Liver (tissue), 9 donors: ENCODE results near the gene CTNNA1. TPM values are rescaled to one million over a fixed set of nuclear protein-coding genes. Genes with fewer than 3 reads are reported as not detected.

ENCODE experiments used
- DNase-seq: peaks from one replicate; pipeline ENCODE4 v3.0.0-alpha.2; 2017; ENCODE audit warnings: low spot score
- H3K27ac ChIP-seq, 2 donors: one replicate each; pipeline ENCODE4 v1.7.0; 2013; ENCODE audit warnings: inconsistent platforms in 2 of 2, low read length in 2 of 2, control low read depth in 1 of 2, low read depth in 1 of 2, mild to moderate bottlenecking in 1 of 2
- H3K27me3 ChIP-seq, 4 donors: one replicate each; pipeline versions ENCODE4 v1.6.1 to v1.7.0; 2013; ENCODE audit warnings: low read length in 3 of 4, inconsistent platforms in 1 of 4, mild to moderate bottlenecking in 1 of 4, moderate library complexity in 1 of 4; ENCODE audit not compliant: control insufficient read depth in 4 of 4, insufficient read depth in 4 of 4
- H3K36me3 ChIP-seq, 4 donors: one replicate each; pipeline versions ENCODE4 v1.6.1 to v1.7.0; 2013; ENCODE audit warnings: low read length in 3 of 4, mild to moderate bottlenecking in 3 of 4, low read depth in 1 of 4, moderate library complexity in 1 of 4; ENCODE audit not compliant: control insufficient read depth in 4 of 4, insufficient read depth in 3 of 4
- H3K4me1 ChIP-seq, 4 donors: one replicate each; pipeline versions ENCODE4 v1.6.1 to v1.7.0; 2013; ENCODE audit warnings: low read length in 3 of 4, mild to moderate bottlenecking in 3 of 4, moderate library complexity in 1 of 4; ENCODE audit not compliant: control insufficient read depth in 4 of 4, insufficient read depth in 4 of 4
- H3K4me3 ChIP-seq, 3 donors: one replicate each; pipeline versions ENCODE4 v1.6.1 to v1.7.0; 2013; ENCODE audit warnings: low read length in 3 of 3, control low read depth in 1 of 3, low read depth in 1 of 3, mild to moderate bottlenecking in 1 of 3
- H3K9ac ChIP-seq, 2 donors: one replicate each; pipeline ENCODE4 v1.7.0; 2013; ENCODE audit warnings: low read length in 2 of 2, mild to moderate bottlenecking in 2 of 2, moderate library complexity in 2 of 2, control low read depth in 1 of 2, low read depth in 1 of 2
- H3K9me3 ChIP-seq, 4 donors: one replicate each; pipeline versions ENCODE4 v1.6.1 to v1.7.0; 2013; ENCODE audit warnings: low read length in 3 of 4; ENCODE audit not compliant: control insufficient read depth in 4 of 4
- CTCF ChIP-seq: fragments of 150-350 bp; IDR thresholded peaks from 2 replicates; pipeline ENCODE4 v1.5.1; 2017; ENCODE audit warnings: improper control_type of control experiment, low read depth, low read length; ENCODE audit not compliant: missing input control
- EGR1 ChIP-seq, 2 donors: IDR thresholded peaks; 2 replicates each; pipeline ENCODE4 v1.6.1; 2016 to 2018; ENCODE audit warnings: antibody characterized with exemption in 2 of 2, low read depth in 2 of 2
- FOXA1 ChIP-seq: IDR thresholded peaks from 2 replicates; pipeline ENCODE4 v1.6.1; 2016; ENCODE audit warnings: antibody characterized with exemption
- FOXA2 ChIP-seq: IDR thresholded peaks from 2 replicates; pipeline ENCODE4 v1.6.1; 2016; ENCODE audit warnings: antibody characterized with exemption
- GABPA ChIP-seq, 2 donors: IDR thresholded peaks in 1 of 2; conservative IDR thresholded peaks in 1 of 2; 2 replicates each; pipeline ENCODE4 v1.6.1; 2016; ENCODE audit warnings: antibody characterized with exemption in 2 of 2, mild to moderate bottlenecking in 1 of 2, moderate library complexity in 1 of 2
- HNF4A ChIP-seq, 2 donors: conservative IDR thresholded peaks; 2 replicates each; pipeline ENCODE4 v1.6.1; 2016; ENCODE audit warnings: antibody characterized with exemption in 2 of 2, mild to moderate bottlenecking in 2 of 2
- HNF4G ChIP-seq: IDR thresholded peaks from 2 replicates; pipeline ENCODE4 v1.6.1; 2016; ENCODE audit warnings: antibody characterized with exemption
- JUND ChIP-seq, 2 donors: IDR thresholded peaks; 2 replicates each; pipeline ENCODE4 v1.6.1; 2016; ENCODE audit warnings: antibody characterized with exemption in 2 of 2
- MAX ChIP-seq: IDR thresholded peaks from 2 replicates; pipeline ENCODE4 v1.6.1; 2016; ENCODE audit warnings: antibody characterized with exemption
- NR2F2 ChIP-seq: IDR thresholded peaks from 2 replicates; pipeline ENCODE4 v1.6.1; 2016; ENCODE audit warnings: antibody characterized with exemption
- RAD21 ChIP-seq, 2 donors: IDR thresholded peaks; 2 replicates each; pipeline ENCODE4 v1.6.1; 2016; ENCODE audit warnings: antibody characterized with exemption in 2 of 2, mild to moderate bottlenecking in 2 of 2
- REST ChIP-seq: IDR thresholded peaks from 2 replicates; pipeline ENCODE4 v1.6.1; 2016; ENCODE audit warnings: antibody characterized with exemption, mild to moderate bottlenecking
- RXRA ChIP-seq, 2 donors: IDR thresholded peaks; 2 replicates each; pipeline ENCODE4 v1.6.1; 2017 to 2018; ENCODE audit warnings: antibody characterized with exemption in 2 of 2, mild to moderate bottlenecking in 1 of 2
- SP1 ChIP-seq: IDR thresholded peaks from 2 replicates; pipeline ENCODE4 v1.6.1; 2018; ENCODE audit warnings: antibody characterized with exemption, mild to moderate bottlenecking
- TAF1 ChIP-seq: conservative IDR thresholded peaks from 2 replicates; pipeline ENCODE4 v1.6.1; 2016; ENCODE audit warnings: antibody characterized with exemption, mild to moderate bottlenecking
- YY1 ChIP-seq: IDR thresholded peaks from 2 replicates; pipeline ENCODE4 v1.6.1; 2016; ENCODE audit warnings: antibody characterized with exemption, mild to moderate bottlenecking
- ZBTB33 ChIP-seq: IDR thresholded peaks from 2 replicates; pipeline ENCODE4 v1.6.1; 2016; ENCODE audit warnings: antibody characterized with exemption
- WGBS: extraction: QIAGEN DNeasy Blood & Tissue Kit; methylation state at CpG from one replicate; pipeline ENCODE4 v1.1.7; 2013; 5-methylcytosine and 5-hydroxymethylcytosine counted together
- polyA plus RNA-seq, 2 donors: library from polyadenylated mRNA; stranded (reverse) in 1 of 2; unstranded in 1 of 2; fragments of 200-250 nt in 1 of 2; fragments of >200 nt in 1 of 2; fragmentation: Nextera tagmentation in 1 of 2; extraction: Ambion mirVana in 1 of 2; gene quantifications; one replicate each; pipeline versions ENCODE4 v1.2.1 to v1.2.3, GENCODE V29; 2013 to 2015
- total RNA-seq, 2 donors: library from RNA; depleted of rRNA; stranded (reverse); fragments of >200 nt; gene quantifications; one replicate each; pipeline ENCODE4 v1.2.3, GENCODE V29; 2014
- TF ChIP-seq, protein P1 (sequence below): IDR thresholded peaks from 2 replicates; pipeline ENCODE4 v1.6.1; 2016; ENCODE audit warnings: antibody characterized with exemption
- donor health status: healthy.
- donor health status: healthy.
- donor health status: healthy.
- donor health status: healthy.
- donor health status: healthy.

The CTNNA1 gene
- total and polyA plus RNA-seq, 4 donors: 39.9 to 150 (median 103) TPM

DNA sequence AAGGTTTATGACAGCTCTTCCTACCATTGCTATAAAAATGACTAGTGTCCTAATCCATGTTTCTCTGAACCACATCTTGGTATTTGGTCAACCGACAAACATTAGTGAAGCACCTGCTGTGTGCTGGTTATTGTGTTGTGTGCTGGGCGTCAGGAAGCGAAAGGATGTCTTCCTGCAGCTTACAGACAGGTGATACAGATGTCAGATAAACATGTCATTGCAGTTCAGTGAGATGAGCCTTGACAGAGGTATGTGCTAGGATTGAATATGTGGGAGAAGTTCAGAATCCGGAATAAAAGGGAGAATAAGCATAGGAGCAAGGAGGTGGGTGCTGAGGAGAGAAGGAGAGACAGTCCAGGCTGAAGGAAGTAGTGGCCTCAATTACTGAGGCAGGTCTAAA lies 20.3 kb upstream of the CTNNA1 start:
- no peak for TF ChIP-seq MAX
- TF ChIP-seq REST: no peak
- no peak for TF ChIP-seq GABPA (IDR thresholded peaks at IDR 0.05 in 1 of 2, conservative IDR thresholded peaks at IDR 0.05 in 1 of 2)
- TF ChIP-seq NR2F2: no peak
- TF ChIP-seq CTCF: no peak

DNA sequence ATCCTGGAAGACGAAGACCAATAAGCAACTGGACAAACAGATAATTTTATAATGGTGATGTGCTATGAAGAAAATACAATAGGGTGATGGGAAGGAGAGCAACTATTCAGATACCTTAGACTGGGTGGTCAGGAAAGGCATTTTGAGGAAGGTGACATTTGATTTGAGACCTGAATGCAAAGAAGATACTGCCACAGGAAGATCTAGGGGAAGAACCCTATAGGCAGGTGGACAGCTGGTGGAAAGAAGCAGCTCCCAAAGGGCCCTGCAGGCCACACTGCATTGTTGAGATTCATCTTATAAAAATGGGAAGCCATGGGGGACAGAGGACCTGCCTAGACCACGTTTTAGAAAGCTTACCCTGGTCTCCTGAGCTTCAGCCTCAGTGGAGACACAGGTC lies 19.7 kb upstream of the CTNNA1 start:
- TF ChIP-seq REST (no peak), HNF4G (no peak), TAF1 (no peak), HNF4A (conservative IDR thresholded peaks at IDR 0.05) (no peak), ZBTB33 (no peak), FOXA1 (no peak), JUND (IDR thresholded peaks at IDR 0.05) (no peak), YY1 (no peak), RAD21 (IDR thresholded peaks at IDR 0.05) (no peak), FOXA2 (no peak), EGR1 (IDR thresholded peaks at IDR 0.05; ENCODE audit: low read depth in 2 of 2) (no peak), MAX (no peak), SP1 (no peak), CTCF (no peak), RXRA (IDR thresholded peaks at IDR 0.05) (no peak)
- TF ChIP-seq, protein P1, sequence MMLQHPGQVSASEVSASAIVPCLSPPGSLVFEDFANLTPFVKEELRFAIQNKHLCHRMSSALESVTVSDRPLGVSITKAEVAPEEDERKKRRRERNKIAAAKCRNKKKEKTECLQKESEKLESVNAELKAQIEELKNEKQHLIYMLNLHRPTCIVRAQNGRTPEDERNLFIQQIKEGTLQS: no peak
- Histone ChIP-seq H3K4me1 (no peaks in the 10 kb centered on the region), H3K36me3 (no peaks in the 10 kb centered on the region), H3K4me3 (no peak overlapping the region), H3K9ac (no peak overlapping the region), H3K27me3 (no peaks in the 10 kb centered on the region), H3K9me3 (no peaks in the 10 kb centered on the region), H3K27ac (no peak overlapping the region)
- no peak for DNase-seq
- WGBS: 81% methylated on average over 2 of the region's 2 CpGs

More for the DNA sequence above, 20.3 kb upstream of the CTNNA1 start:
- Histone ChIP-seq H3K36me3 (no peaks in the 10 kb centered on the region), H3K27me3 (no peaks in the 10 kb centered on the region), H3K4me3 (no peak overlapping the region), H3K9ac (no peak overlapping the region), H3K4me1 (no peaks in the 10 kb centered on the region), H3K27ac (no peak overlapping the region), H3K9me3 (no peaks in the 10 kb centered on the region)
- 91% methylated on average over 4 of the region's 4 CpGs for WGBS
- no peak for DNase-seq
